K562 (cell line): Measurements from ENCODE around the gene SLC15A3. TPM values are rescaled to one million over a fixed set of nuclear protein-coding genes. Genes with fewer than 3 reads are reported as not detected.

Experiments
- CAMTA2 ChIP-seq: fragments of 250-450 bp; sonication (Bioruptor Pico); conservative IDR thresholded peaks from 2 replicates; pipeline ENCODE4 v1.5.1; 2022
- CHCHD3 ChIP-seq: fragments of 250-450 bp; sonication (Bioruptor Pico); IDR thresholded peaks from 2 replicates; pipeline ENCODE4 v2.1.2; 2022; ENCODE audit warnings: mild to moderate bottlenecking
- CSDE1 ChIP-seq, 2 experiments: fragments of 450-650 bp; IDR thresholded peaks; 2 replicates each; pipeline ENCODE4 v1.6.1; 2016; ENCODE audit warnings: mild to moderate bottlenecking in 1 of 2
- ESRRB ChIP-seq: fragments of 250-450 bp; sonication (Bioruptor Pico); IDR thresholded peaks from 2 replicates; pipeline ENCODE4 v1.5.0; 2020; ENCODE audit warnings: mild to moderate bottlenecking, moderate library complexity, borderline replicate concordance
- GATA2 ChIP-seq: sonication (generic); formaldehyde crosslinking; IDR thresholded peaks from 2 replicates; pipeline ENCODE4 v1.4.0; 2020; ENCODE audit warnings: mild to moderate bottlenecking, missing genetic modification reagents
- HDAC6 ChIP-seq: IDR thresholded peaks from 2 replicates; pipeline ENCODE4 v1.6.1; 2012; ENCODE audit warnings: low read depth, mild to moderate bottlenecking, control low read depth, inconsistent platforms, low read length, moderate library complexity
- HNRNPUL1 ChIP-seq: fragments of 200-400 bp; formaldehyde crosslinking; IDR thresholded peaks from 2 replicates; pipeline ENCODE4 v1.6.1; 2017; ENCODE audit warnings: low read length
- KHSRP ChIP-seq: fragments of 450-650 bp; IDR thresholded peaks from 2 replicates; pipeline ENCODE4 v1.6.1; 2017
- MAFF ChIP-seq: IDR thresholded peaks from 2 replicates; pipeline ENCODE4 v1.6.1; 2012; ENCODE audit warnings: low read length, improper control_type of control experiment
- MLLT1 ChIP-seq, 2 experiments: fragments of 450-650 bp; IDR thresholded peaks; 2 replicates each; pipeline ENCODE4 v1.6.1; 2016
- POLR2AphosphoS2 ChIP-seq: IDR thresholded peaks from 2 replicates; pipeline ENCODE4 v1.6.1; 2012; ENCODE audit warnings: low read length, improper control_type of control experiment
- PRDM10 ChIP-seq: fragments of 450-650 bp; IDR thresholded peaks from 2 replicates; pipeline ENCODE4 v1.6.1; 2018; ENCODE audit not compliant: partially characterized antibody
- SMAD3 ChIP-seq: fragments of 450-650 bp; formaldehyde crosslinking; conservative IDR thresholded peaks from 2 replicates; pipeline ENCODE4 v1.4.0; 2020; ENCODE audit warnings: mild to moderate bottlenecking
- U2AF1 ChIP-seq: fragments of 200-400 bp; formaldehyde crosslinking; optimal IDR thresholded peaks from 2 replicates; pipeline ENCODE3; 2017; ENCODE audit warnings: mild to moderate bottlenecking, low read depth, low read length, moderate library complexity
- XRCC5 ChIP-seq: fragments of 200-400 bp; formaldehyde crosslinking; IDR thresholded peaks from 2 replicates; pipeline ENCODE4 v1.6.1; 2017; ENCODE audit warnings: low read depth, mild to moderate bottlenecking, low read length
- polyA plus RNA-seq, 8 experiments: library from polyadenylated mRNA; depleted of rRNA in 4 of 8; stranded (reverse) in 5 of 8; unstranded in 3 of 8; fragments of >200 nt; fragmentation: Nextera tagmentation in 2 of 8; fragmentation: Illumina TruSeq in 1 of 8; extraction: Ambion mirVana in 2 of 8; extraction: Trizol in 1 of 8; gene quantifications; 2 replicates each; pipeline versions ENCODE4 v1.2.1 to v1.2.3, GENCODE V29; 2011 to 2014; ENCODE audit warnings: inconsistent platforms in 1 of 8, missing spikeins in 1 of 8
- total RNA-seq, 7 experiments: library from RNA; depleted of rRNA in 6 of 7; stranded (reverse); fragments of >200 nt in 6 of 7; fragmentation: Illumina TruSeq in 2 of 7; extraction: Trizol in 2 of 7; gene quantifications; 2 replicates each; pipeline versions ENCODE4 v1.2.1 to v1.2.3, GENCODE V29; 2011 to 2021; ENCODE audit warnings: low replicate concordance in 1 of 7
- TF ChIP-seq, protein P1 (sequence below): fragments of 250-450 bp; sonication (Bioruptor Pico); IDR thresholded peaks from 2 replicates; pipeline ENCODE4 v1.8.0; 2022; ENCODE audit warnings: inconsistent platforms, mild to moderate bottlenecking, moderate library complexity, borderline replicate concordance
- TF ChIP-seq, protein P2 (sequence below): IDR thresholded peaks from 2 replicates; pipeline ENCODE4 v1.6.1; 2012; ENCODE audit warnings: low read depth, low read length, improper control_type of control experiment, borderline replicate concordance
- TF ChIP-seq, protein P3 (sequence below): IDR thresholded peaks from 2 replicates; pipeline ENCODE4 v1.6.1; 2011; ENCODE audit not compliant: insufficient read length; ENCODE audit errors: extremely low read depth

SLC15A3 gene
- total and polyA plus RNA-seq, 9 of the 15 experiments (the other 6 are each of a cell fraction or from before 2014, with no cell fraction given): 0.07 to 0.27 TPM; not detected in 7

DNA sequence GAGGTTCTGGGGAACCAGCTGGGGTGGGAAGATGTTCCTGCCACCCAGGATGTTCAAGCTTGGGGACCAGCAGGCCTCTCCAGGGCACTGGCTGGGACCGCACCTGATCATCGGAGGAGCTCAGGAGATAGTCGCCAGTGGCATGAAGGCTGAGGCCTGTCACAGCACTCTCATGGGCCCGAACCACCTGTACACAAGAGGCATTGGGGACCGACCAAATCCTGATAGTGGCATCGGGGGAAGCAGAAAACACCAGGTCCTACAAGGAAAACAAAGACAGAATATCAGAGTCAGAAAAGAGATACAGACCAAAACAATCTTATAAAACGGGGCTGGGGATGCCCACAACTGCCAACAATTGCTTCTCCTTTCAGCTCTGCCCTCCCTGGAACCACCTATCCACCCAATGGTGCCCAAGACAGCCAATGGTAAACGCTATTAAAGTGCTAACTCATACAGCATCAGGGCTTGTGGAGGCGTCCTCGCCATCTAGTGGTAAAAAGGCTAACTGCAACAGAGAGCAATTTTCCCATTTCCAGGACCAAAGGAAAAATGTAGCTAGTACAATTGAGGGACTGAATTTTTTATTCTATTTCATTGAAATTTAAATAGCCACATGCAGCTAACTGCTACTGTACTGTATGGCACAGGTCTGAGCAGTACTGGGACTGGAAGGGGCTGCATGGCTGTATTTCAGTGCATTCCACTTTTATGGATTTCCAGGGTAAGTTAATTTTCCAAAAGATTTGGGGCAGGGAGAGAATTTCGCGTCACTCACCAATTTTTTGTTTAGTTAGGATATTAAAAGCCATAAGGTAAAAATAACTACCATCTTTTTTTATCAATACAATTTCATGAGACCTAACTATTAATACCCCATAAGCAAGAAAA is 52.7 kb downstream of the SLC15A3 start (continued):
- TF ChIP-seq, protein P1, sequence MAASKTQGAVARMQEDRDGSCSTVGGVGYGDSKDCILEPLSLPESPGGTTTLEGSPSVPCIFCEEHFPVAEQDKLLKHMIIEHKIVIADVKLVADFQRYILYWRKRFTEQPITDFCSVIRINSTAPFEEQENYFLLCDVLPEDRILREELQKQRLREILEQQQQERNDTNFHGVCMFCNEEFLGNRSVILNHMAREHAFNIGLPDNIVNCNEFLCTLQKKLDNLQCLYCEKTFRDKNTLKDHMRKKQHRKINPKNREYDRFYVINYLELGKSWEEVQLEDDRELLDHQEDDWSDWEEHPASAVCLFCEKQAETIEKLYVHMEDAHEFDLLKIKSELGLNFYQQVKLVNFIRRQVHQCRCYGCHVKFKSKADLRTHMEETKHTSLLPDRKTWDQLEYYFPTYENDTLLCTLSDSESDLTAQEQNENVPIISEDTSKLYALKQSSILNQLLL: no peak
- TF ChIP-seq POLR2AphosphoS2: no peak
- TF ChIP-seq ESRRB (CRISPR knock-in tag): no peak
- peak; percentile 33 for TF ChIP-seq PRDM10
- no peak for TF ChIP-seq KHSRP
- TF ChIP-seq SMAD3 (CRISPR knock-in tag): no peak
- TF ChIP-seq, protein P2, sequence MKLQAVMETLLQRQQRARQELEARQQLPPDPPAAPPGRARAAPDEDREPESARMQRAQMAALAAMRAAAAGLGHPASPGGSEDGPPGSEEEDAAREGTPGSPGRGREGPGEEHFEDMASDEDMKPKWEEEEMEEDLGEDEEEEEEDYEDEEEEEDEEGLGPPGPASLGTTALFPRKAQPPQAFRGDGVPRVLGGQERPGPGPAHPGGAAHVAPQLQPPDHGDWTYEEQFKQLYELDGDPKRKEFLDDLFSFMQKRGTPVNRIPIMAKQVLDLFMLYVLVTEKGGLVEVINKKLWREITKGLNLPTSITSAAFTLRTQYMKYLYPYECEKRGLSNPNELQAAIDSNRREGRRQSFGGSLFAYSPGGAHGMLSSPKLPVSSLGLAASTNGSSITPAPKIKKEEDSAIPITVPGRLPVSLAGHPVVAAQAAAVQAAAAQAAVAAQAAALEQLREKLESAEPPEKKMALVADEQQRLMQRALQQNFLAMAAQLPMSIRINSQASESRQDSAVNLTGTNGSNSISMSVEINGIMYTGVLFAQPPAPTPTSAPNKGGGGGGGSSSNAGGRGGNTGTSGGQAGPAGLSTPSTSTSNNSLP: no peak
- TF ChIP-seq MAFF: peak; percentile 69
- no peak for TF ChIP-seq MLLT1 (IDR thresholded peaks at IDR 0.05)
- no peak for TF ChIP-seq GATA2 (CRISPR knock-in tag)
- no peak for TF ChIP-seq CHCHD3
- no peak for TF ChIP-seq U2AF1
- TF ChIP-seq, protein P3, sequence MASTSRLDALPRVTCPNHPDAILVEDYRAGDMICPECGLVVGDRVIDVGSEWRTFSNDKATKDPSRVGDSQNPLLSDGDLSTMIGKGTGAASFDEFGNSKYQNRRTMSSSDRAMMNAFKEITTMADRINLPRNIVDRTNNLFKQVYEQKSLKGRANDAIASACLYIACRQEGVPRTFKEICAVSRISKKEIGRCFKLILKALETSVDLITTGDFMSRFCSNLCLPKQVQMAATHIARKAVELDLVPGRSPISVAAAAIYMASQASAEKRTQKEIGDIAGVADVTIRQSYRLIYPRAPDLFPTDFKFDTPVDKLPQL: no peak
- TF ChIP-seq HNRNPUL1: no peak
- TF ChIP-seq CAMTA2 (CRISPR knock-in tag): no peak
- no peak for TF ChIP-seq HDAC6
- TF ChIP-seq XRCC5: 0 out of 2 replicates have a peak, but pooled peaks have one; percentile 66
- no peak for TF ChIP-seq CSDE1 (IDR thresholded peaks at IDR 0.05)
